HG03457 (cell line): ENCODE data around the gene PRR33.

Experiments
- ATAC-seq: cut with Tn5 transposase; IDR thresholded peaks from one replicate; pipeline ENCODE4 v1.9.1; 2021; ENCODE audit warnings: moderate number of reproducible peaks; ENCODE audit not compliant: unreplicated experiment

Gene PRR33

GRCh38 chr11:1917523-1918435 lies 26.1 kb upstream of the PRR33 start:
- ATAC-seq: no peak

DNA sequence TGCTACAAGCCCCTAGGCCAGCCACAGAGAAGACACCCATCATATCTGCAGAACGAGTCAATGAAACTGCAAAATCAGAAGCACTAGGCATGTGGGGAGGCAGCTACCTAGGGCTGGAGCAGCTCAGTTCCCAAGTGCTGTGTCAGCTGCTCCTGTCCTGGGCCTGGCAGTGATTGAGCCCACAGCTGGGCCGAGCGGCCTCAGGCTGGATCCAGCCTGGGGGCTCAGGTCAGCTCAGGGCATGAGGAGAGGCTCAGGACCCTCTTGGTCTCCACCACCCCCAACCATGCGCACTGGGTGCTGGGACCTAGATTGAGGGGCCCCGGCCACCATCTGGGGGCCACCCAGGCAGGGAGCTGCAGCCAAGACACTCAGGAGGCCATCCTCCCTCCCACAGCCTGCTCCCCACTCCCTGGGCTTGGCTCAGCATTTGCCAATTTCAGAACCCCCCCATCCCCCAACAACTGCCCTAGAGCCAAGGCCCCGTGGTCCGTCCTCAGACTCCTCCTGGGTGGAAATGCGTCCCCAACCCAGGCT lies 25.4 kb upstream of the PRR33 start:
- ATAC-seq: no peak

DNA sequence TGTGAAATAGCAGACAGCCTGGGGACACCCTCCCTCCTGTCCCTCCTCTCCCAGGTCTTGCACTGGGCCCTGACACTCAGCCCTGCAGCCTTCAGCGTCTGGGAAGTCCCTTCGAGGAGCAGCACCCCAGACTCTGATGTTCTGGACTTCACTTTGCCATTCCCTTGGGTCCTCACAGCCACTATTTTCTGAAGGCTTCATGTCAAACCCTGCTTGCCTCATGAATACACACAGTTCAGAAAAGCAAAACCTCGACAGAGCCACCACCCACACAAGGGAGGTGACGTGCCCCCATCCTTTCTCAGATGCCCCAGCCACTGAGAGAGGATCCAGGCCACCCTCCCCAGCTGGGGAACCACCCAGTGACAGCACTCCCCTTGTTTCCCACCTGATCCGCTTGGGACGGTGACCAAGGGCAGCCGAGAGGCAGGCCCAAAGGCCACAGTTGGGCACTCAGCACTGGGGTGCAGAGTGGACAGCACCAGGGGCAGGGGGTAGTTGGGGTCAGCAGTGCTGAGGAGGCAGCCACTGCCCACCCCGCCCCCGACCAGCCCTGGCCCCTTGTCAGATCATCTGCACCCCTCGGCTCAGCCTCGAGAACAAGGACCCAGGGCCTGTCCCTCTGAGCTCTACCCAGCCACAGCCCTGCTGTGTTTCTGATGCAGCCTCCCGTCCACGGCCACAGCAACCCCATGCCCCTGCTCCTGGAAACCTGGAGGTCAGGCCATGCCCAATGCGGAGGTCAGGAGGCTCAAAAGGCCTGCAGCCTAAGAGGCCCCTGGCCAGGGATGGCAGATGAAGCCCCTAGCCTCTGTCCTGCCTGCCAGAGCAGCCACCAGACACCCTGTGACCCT lies 24.7 kb upstream of the PRR33 start:
- no peak for ATAC-seq

DNA sequence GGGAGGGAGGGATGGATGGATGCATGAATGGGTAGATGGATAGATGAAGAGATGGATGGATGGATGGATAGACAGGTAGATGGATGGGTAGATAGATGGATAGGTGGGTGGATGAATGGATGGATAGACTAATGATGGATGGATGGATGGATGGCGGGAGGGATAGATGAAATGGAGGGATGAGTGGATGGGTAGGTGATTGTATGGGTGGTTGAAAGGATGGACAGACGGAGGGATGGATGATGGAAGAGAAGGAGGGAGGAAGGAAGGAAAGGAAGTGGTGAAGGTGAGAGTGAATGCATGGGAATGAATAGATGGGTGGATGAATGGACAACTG lies 24.1 kb upstream of the PRR33 start:
- no peak for ATAC-seq

DNA sequence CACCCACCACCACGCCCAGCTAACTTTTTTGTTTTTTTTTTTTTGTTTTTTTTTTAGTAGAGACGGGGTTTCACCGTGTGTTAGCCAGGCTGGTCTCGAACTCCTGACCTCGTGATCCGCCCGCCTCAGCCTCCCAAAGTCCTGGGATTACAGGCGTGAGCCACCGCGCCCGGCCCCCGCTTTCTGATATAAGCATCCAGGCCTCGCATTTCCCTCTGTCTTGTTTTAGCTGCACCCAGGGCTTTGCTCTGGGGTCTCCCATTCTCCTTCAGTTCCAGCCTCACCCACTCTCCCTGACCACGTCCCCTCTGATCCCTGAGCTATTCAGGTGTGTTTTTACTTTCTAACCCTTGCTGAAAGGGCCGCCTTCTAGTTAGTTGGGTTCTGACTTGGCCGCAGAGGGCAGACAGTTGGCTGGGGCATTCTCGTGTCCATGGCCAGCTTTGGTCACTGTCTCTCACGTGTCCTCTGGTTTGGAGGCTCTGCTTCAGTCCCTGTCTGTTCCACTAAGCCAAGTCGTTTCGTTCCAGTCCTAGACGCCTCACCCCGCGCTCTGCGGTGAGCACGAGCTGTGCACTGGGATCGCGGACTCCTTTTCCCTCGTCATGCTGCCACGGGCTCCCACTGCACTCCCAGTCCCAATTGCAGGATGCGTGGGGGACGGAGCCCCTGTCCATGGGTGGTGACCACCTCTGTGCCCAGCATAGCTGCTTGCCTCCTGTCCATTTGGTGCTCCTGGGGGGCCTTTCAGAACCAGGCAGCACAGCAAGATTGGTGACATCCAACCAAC lies 21.8 kb upstream of the PRR33 start:
- ATAC-seq: no peak

DNA sequence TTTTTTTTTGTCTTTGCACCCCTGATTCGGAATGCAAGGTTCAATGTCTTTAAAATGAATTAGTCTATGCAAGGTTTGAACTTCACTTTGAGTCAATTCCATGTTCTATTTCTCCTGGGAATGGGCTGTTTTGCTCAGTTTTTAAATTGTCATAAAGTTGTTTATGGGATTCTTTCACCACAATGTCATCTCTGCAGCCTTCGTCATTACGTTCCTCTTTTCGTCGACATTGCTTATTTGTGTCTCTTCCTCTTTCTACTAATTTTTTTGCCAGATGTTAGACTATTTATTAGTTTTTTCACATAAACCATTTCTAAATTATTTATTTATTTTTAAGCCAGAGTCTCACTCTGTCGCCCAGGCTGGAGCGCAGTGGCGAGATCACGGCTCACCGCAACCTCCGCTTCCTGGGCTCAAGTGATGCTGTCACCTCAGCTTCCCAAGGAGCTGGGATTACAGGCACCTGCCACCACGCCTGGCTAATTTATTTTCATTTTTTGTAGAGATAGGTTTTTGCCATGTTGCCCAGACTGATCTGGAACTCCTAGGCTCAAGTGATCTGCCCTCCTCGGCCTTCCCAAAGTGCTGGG lies 20.7 kb upstream of the PRR33 start:
- no peak for ATAC-seq

GRCh38 chr11:1909524-1909923 lies 17.8 kb upstream of the PRR33 start:
- no peak for ATAC-seq

DNA sequence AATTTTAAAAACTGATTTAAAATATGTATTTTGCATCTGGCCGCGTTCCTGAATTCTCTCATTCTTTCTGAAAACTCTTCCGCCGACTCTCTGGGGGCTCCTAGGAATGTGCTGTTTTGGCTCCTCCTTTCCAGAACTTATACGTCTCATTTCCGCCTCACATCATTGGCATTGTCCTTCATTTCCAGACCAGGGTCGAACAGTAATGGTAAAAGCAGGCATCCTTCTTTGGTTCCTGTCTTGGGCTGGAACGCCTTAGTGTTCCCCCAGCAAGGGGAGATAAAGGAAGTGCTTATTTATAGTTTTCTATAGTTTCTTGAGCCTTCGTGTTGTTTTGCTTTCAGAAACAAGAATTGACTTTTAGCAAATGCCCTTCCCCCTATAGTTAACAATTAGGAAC lies 16.9 kb upstream of the PRR33 start:
- no peak for ATAC-seq

- ATAC-seq: no peak
These were observed 15.1 kb upstream of the PRR33 start for GRCh38 chr11:1906611-1907423.

- ATAC-seq: no peak
These were observed 14.5 kb upstream of the PRR33 start for GRCh38 chr11:1906181-1906580.

- ATAC-seq: no peak
These were observed 8.0 kb upstream of the PRR33 start for GRCh38 chr11:1899686-1900085.

DNA sequence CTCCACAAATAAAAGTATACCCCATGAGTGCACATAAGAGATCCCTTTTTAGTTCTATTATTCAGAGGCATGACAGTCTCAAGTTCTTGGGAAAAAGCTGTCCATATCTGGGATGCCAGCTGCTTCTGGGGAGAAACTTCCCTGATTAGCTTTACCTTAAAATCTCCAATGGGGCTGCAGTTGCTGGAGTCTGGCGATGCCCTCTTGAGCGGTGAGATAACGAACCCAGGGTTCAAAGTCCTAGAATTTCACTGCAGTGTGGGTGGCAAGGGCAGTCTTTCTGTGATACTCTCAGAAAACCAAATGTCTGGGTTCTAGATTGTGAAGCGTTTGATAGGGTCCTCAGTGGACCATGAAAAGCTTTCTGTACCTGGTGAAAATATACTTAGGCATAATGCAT lies 7.4 kb upstream of the PRR33 start:
- no peak for ATAC-seq

DNA sequence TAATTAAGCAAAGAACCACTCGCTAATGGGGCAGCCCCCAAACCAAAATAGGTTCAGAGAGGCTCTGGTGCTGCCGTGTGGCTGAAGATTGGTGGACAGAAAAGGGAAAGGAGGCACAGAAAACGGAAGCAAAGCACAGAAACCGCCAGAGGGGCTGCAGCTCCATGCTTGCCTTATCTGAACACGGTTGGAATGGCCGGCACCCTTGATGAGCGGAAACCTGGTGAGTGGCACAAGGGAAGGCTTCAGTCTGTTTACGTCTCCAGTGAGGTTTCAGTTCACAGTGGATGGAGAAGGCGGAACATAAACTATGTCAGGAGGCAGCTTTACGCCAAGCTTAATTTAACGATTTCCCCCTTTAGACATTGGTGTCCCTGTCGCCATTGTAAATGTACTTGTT lies 5.2 kb upstream of the PRR33 start:
- no peak for ATAC-seq

GRCh38 chr11:1896468-1896867 lies 4.8 kb upstream of the PRR33 start:
- ATAC-seq: no peak

- ATAC-seq: no peak
These were observed 3.1 kb upstream of the PRR33 start for GRCh38 chr11:1894759-1895158.

DNA sequence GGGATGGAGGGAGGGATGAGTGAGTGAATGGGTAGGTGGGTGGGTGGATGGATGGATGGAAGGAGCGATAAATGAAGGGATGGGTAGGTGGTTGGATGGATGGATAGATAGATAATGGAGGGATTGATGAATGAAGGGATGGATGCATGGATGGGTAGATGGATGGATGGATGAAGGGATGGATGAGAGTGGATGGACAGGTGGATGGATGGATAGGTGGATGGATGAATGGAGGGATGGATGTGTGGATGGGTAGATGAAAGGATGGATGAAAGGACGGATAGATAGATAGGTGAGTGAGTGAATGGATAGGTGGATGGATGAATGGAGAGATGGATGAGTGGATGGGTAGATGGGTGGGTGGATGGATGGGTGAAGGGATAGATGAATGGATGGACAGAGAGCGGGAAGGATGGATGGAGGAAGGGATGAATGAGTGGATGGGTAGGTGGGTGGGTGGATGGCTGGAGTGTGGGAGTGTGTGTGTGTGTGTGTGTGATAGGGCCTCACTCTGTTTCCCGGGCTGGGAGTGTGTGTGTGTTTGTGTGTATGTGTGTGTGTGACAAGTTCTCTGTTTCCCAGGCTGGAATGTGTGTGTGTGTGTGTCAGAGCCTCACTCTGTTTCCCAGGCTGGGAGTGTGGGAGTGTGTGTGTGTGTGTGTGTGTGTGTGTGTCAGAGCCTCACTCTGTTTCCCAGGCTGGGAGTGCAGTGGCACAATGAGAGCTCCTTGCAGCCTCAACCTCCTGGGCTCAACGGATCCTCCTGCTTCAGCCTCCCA lies 2.1 kb upstream of the PRR33 start:
- ATAC-seq: no peak

GRCh38 chr11:1892558-1892957 lies 863 bp upstream of the PRR33 start:
- no peak for ATAC-seq

- no peak for ATAC-seq
These were observed 421 bp upstream of the PRR33 start for GRCh38 chr11:1892116-1892515.
